Stromal cell of bone marrow (primary cell): ENCODE results near the gene PCNX2.
"Not testable (repeated sequence)": the region's sequence is repeated elsewhere in the genome, so short reads cannot be mapped to it uniquely, and the experiment has no call there.

Experiments used
- DNase-seq: peaks from one replicate; pipeline ENCODE4 v3.0.0-alpha.2; 2012; ENCODE audit warnings: low read depth

PCNX2 gene

GRCh38 chr1:233227930-233228465 is 67.5 kb downstream of the PCNX2 start:
- no peak for DNase-seq

GRCh38 chr1:233224311-233224710 is 71.2 kb downstream of the PCNX2 start:
- DNase-seq = no peak

GRCh38 chr1:233217832-233218231 is 77.7 kb downstream of the PCNX2 start:
- DNase-seq = no peak

GRCh38 chr1:233216009-233216408 is 79.5 kb downstream of the PCNX2 start:
- no peak for DNase-seq

GRCh38 chr1:233215135-233215760 is 80.3 kb downstream of the PCNX2 start:
- no peak for DNase-seq

- DNase-seq = no peak
Measured at GRCh38 chr1:233211595-233211994, 83.9 kb downstream of the PCNX2 start.

- no peak for DNase-seq
Measured at GRCh38 chr1:233211106-233211505, 84.4 kb downstream of the PCNX2 start.

GRCh38 chr1:233209481-233209880 is 86.0 kb downstream of the PCNX2 start:
- DNase-seq = no peak

GRCh38 chr1:233208687-233209086 is 86.8 kb downstream of the PCNX2 start:
- no peak for DNase-seq

GRCh38 chr1:233197940-233198339 is 97.6 kb downstream of the PCNX2 start:
- no peak for DNase-seq

GRCh38 chr1:233193741-233194140 is 101.8 kb downstream of the PCNX2 start:
- DNase-seq = no peak

GRCh38 chr1:233190987-233191386 is 104.5 kb downstream of the PCNX2 start:
- DNase-seq = no peak

GRCh38 chr1:233189526-233189925 is 106.0 kb downstream of the PCNX2 start:
- DNase-seq = no peak

- no peak for DNase-seq
Measured at GRCh38 chr1:233188061-233188460, 107.5 kb downstream of the PCNX2 start.

- DNase-seq = no peak
Measured at GRCh38 chr1:233183226-233184020, 112.1 kb downstream of the PCNX2 start.

- no peak for DNase-seq
Measured at GRCh38 chr1:233182587-233182986, 112.9 kb downstream of the PCNX2 start.

GRCh38 chr1:233180641-233181364 is 114.7 kb downstream of the PCNX2 start:
- DNase-seq = no peak

- not testable (repeated sequence) for DNase-seq
Measured at GRCh38 chr1:233179638-233180037, 115.9 kb downstream of the PCNX2 start.

- no peak for DNase-seq
Measured at GRCh38 chr1:233172201-233172600, 123.3 kb downstream of the PCNX2 start.

GRCh38 chr1:233170741-233171140 is 124.8 kb downstream of the PCNX2 start:
- DNase-seq = no peak

GRCh38 chr1:233168384-233168783 is 127.1 kb downstream of the PCNX2 start:
- no peak for DNase-seq

- DNase-seq = no peak
Measured at GRCh38 chr1:233166896-233167295, 128.6 kb downstream of the PCNX2 start.

GRCh38 chr1:233163696-233164095 is 131.8 kb downstream of the PCNX2 start:
- DNase-seq = no peak
